ENCODE measurements around the gene ZC3H10. TPM values are rescaled to one million over a fixed set of nuclear protein-coding genes. Genes with fewer than 3 reads are reported as not detected.
A peak's percentile ranks its signal among the peaks of the same experiment; 100 is the strongest.

ZC3H10 gene
- total RNA-seq, 6 experiments from 2014 or later: 3.3 to 4.7 (median 3.8) TPM

- DNase-seq: no peak
- Mint-ChIP-seq H3K4me1 (ENCODE audit: low read depth) (peaks cover 41% of the 10 kb centered on the region), H3K4me3 (peak overlapping the region; percentile 93), H3K27ac (peak overlapping the region; percentile 94), H3K9me3 (no peaks in the 10 kb centered on the region), H3K36me3 (ENCODE audit: low read depth) (peaks cover 39% of the 10 kb centered on the region), H3K27me3 (ENCODE audit: insufficient read depth) (peaks cover 2% of the 10 kb centered on the region; the same call in 1 of the 2 replicates)
- TF ChIP-seq CTCF (IDR thresholded peaks at IDR 0.05): no peak
These were observed 11.3 kb downstream of the ZC3H10 start for GRCh38 chr12:56129206-56129941.

GRCh38 chr12:56129942-56130495 lies 12.0 kb downstream of the ZC3H10 start:
- no peak for TF ChIP-seq CTCF (IDR thresholded peaks at IDR 0.05)
- DNase-seq: no peak
- peaks cover 2% of the 10 kb centered on the region; the same call in 1 of the 2 replicates for H3K27me3 Mint-ChIP-seq (ENCODE audit: insufficient read depth)
- peaks cover 41% of the 10 kb centered on the region for H3K4me1 Mint-ChIP-seq (ENCODE audit: low read depth)
- H3K9me3 Mint-ChIP-seq: no peaks in the 10 kb centered on the region
- peaks cover 40% of the 10 kb centered on the region for H3K36me3 Mint-ChIP-seq (ENCODE audit: low read depth)
- H3K4me3 Mint-ChIP-seq: peak overlapping the region; percentile 93
- H3K27ac Mint-ChIP-seq: peak overlapping the region; percentile 28

- TF ChIP-seq CTCF (IDR thresholded peaks at IDR 0.05): no peak
- Mint-ChIP-seq H3K4me3 (peak overlapping the region; percentile 93), H3K36me3 (ENCODE audit: low read depth) (peaks cover 41% of the 10 kb centered on the region), H3K9me3 (no peaks in the 10 kb centered on the region), H3K27ac (peak overlapping the region; percentile 51), H3K27me3 (ENCODE audit: insufficient read depth) (peaks cover 2% of the 10 kb centered on the region; the same call in 1 of the 2 replicates), H3K4me1 (ENCODE audit: low read depth) (peaks cover 40% of the 10 kb centered on the region)
- no peak for DNase-seq
These were observed 12.8 kb downstream of the ZC3H10 start for GRCh38 chr12:56130876-56131275.

GRCh38 chr12:56134897-56135296 lies 16.8 kb downstream of the ZC3H10 start:
- TF ChIP-seq CTCF (IDR thresholded peaks at IDR 0.05): no peak
- Mint-ChIP-seq H3K9me3 (no peaks in the 10 kb centered on the region), H3K27me3 (ENCODE audit: insufficient read depth) (peaks cover 2% of the 10 kb centered on the region; the same call in 1 of the 2 replicates), H3K36me3 (ENCODE audit: low read depth) (peaks cover 62% of the 10 kb centered on the region), H3K4me3 (no peak overlapping the region), H3K4me1 (ENCODE audit: low read depth) (peaks cover 14% of the 10 kb centered on the region), H3K27ac (no peak overlapping the region)
- DNase-seq: no peak

- Mint-ChIP-seq H3K9me3 (no peaks in the 10 kb centered on the region), H3K4me3 (no peak overlapping the region), H3K27me3 (ENCODE audit: insufficient read depth) (peaks cover 2% of the 10 kb centered on the region; the same call in 1 of the 2 replicates), H3K27ac (no peak overlapping the region), H3K4me1 (ENCODE audit: low read depth) (peaks cover 2% of the 10 kb centered on the region), H3K36me3 (ENCODE audit: low read depth) (peaks cover 53% of the 10 kb centered on the region)
- no peak for DNase-seq
- no peak for TF ChIP-seq CTCF (IDR thresholded peaks at IDR 0.05)
These were observed 19.9 kb downstream of the ZC3H10 start for GRCh38 chr12:56137853-56138571.
